Astrocyte (in vitro differentiated cells and primary cell): ENCODE data around the gene PLCL1.

Experiments
- EZH2 ChIP-seq: IDR thresholded peaks from 2 replicates; pipeline ENCODE4 v1.6.1; 2012; ENCODE audit warnings: mild to moderate bottlenecking, low read length, inconsistent platforms; ENCODE audit not compliant: insufficient read depth
- TF ChIP-seq, protein P1 (sequence below): IDR thresholded peaks from 2 replicates; pipeline ENCODE4 v1.5.1; 2011; ENCODE audit warnings: low read depth, mild to moderate bottlenecking, inconsistent platforms, low read length, moderate library complexity; ENCODE audit not compliant: insufficient read depth

DNA sequence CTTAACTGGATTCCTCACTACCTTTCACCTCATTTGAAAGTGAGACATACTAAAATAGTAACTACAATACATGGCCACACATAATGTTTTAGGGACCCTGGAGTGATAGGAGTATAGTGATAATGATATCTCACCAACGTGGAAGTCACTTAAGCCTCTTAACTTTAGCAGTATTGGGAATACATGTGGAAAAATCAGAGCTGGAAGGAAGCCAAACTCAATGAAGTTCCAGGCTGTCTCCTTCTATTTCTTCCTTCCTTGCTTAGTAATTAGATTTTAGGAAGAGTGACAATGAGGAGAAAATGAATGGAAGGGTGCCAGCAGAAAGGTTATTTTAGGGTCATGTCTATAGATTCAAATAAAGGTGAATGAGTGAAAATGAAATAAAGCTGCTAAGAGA, 387.3 kb downstream of the PLCL1 start:
- no peak for TF ChIP-seq EZH2
- TF ChIP-seq, protein P1, sequence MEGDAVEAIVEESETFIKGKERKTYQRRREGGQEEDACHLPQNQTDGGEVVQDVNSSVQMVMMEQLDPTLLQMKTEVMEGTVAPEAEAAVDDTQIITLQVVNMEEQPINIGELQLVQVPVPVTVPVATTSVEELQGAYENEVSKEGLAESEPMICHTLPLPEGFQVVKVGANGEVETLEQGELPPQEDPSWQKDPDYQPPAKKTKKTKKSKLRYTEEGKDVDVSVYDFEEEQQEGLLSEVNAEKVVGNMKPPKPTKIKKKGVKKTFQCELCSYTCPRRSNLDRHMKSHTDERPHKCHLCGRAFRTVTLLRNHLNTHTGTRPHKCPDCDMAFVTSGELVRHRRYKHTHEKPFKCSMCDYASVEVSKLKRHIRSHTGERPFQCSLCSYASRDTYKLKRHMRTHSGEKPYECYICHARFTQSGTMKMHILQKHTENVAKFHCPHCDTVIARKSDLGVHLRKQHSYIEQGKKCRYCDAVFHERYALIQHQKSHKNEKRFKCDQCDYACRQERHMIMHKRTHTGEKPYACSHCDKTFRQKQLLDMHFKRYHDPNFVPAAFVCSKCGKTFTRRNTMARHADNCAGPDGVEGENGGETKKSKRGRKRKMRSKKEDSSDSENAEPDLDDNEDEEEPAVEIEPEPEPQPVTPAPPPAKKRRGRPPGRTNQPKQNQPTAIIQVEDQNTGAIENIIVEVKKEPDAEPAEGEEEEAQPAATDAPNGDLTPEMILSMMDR = no peak
